ENCODE data around the gene PTPN1.
A peak's percentile ranks its signal among the peaks of the same experiment; 100 is the strongest.

PTPN1 gene

DNA sequence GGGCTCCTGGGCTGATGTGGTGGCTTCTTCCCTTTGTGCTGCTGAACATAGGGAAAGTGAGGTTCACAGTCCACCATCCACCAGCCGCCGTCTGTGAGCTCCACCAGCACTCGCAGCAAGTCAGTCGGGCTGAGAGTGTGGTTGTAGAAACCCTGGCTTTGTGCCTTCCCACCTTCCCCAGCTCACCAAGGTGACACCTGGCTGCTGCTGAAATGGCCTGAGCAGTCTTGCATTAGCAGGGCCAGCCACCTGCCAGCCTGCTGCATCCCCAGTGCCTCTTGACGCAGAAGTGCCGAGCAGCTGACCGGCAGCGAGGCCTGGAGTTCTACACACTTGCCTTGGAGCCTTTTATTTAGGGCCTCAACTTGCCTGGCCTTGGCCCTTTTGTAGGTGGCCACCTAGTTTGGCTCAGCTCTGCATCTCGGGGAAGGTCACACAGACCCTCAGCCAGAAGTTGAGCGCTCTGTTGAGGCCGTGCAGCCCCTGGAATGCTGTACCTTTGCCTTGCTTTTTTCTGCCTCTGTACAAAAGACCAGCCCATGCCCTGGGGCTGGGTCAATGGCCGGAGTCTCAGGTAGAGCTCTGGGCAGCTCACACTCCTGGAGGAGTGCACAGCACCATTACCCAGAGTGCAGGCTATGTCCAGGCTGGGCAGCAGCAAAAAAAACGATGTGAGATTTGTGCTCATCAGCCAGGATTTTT lies 76.5 kb downstream of the PTPN1 start:
- H3K4me1 Mint-ChIP-seq = peaks cover 33% of the 10 kb centered on the region
- H3K9me3 Mint-ChIP-seq = no peaks in the 10 kb centered on the region
- peaks cover 57% of the 10 kb centered on the region for H3K36me3 Mint-ChIP-seq
- ATAC-seq = no peak
- H3K27me3 Mint-ChIP-seq = no peaks in the 10 kb centered on the region
- no peak overlapping the region for H3K4me3 Mint-ChIP-seq
- H3K27ac Mint-ChIP-seq = no peak overlapping the region

DNA sequence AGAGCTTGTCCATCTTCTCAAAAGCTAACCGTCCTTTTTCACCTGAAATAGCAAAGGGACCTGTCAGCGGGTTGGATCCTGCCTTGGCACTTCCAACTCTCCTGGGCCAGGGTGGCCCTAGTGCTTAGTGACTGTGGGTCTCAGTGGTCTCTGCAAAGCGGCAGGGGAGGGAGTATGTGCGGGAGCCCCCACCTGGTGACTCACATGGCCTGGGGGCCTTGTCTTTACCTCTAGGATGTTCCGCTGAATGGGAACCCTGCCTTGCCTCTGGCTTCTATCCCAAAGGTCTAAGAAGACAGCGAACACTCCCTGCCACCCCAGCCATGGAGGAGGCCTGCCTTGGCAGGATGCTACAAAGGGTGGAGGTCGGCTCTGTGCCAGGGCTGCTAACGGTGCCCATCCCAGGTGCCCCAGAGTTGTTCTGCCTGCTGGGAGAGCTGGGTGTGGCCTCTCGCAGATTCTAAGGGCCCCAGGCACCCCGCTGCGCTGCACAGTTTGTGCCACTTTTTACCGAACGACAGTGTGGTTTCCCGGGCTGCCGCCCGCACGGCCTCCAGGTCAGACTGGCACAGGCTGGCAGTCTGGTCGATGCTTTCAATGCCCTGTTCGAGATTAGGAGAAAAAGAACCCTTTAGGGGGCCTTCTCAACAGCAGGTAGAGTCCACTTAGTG lies 77.2 kb downstream of the PTPN1 start:
- H3K36me3 Mint-ChIP-seq = peaks cover 50% of the 10 kb centered on the region
- no peaks in the 10 kb centered on the region for H3K9me3 Mint-ChIP-seq
- ATAC-seq = no peak
- no peak overlapping the region for H3K4me3 Mint-ChIP-seq
- H3K27me3 Mint-ChIP-seq = no peaks in the 10 kb centered on the region
- peaks cover 25% of the 10 kb centered on the region for H3K4me1 Mint-ChIP-seq
- peak overlapping the region; percentile 3 for H3K27ac Mint-ChIP-seq

DNA sequence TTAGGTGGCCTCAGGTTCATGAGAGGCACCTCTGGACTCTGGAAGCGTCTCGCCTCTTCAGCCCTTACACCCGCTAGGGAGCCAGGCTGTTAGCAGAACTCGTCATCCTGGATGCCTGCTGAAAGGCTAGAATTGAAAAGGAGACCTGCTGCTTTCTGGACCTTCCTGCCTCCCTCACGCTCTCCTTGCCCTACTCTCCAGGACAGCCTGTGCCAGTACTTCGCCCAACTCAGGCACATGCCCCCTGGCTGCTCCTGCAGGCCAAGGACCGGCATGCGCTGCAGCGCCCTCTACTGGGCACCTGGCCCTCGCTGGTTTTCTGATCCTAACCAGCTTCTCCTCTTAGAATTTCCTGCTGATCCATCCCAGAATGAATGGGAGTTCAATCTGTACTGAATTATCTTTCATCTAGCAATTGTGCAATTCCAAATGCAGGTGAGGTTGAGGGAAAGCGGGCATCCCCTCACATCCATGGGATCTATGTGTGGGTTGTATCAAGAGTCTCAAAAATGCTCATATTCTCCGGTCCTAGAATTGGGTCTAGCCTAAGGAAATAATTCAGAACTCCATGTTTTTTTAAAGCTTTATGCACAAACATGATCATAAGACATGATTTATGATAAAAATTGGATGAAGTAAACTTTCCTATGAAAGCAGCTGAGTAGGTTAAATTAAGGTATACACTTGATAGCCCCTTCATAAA lies 78.0 kb downstream of the PTPN1 start:
- H3K4me3 Mint-ChIP-seq = no peak overlapping the region
- H3K27me3 Mint-ChIP-seq = no peaks in the 10 kb centered on the region
- H3K27ac Mint-ChIP-seq = peak overlapping the region; percentile 3
- peaks cover 18% of the 10 kb centered on the region for H3K4me1 Mint-ChIP-seq
- H3K36me3 Mint-ChIP-seq = peaks cover 43% of the 10 kb centered on the region
- no peaks in the 10 kb centered on the region for H3K9me3 Mint-ChIP-seq
- peak; percentile 60 for ATAC-seq

DNA sequence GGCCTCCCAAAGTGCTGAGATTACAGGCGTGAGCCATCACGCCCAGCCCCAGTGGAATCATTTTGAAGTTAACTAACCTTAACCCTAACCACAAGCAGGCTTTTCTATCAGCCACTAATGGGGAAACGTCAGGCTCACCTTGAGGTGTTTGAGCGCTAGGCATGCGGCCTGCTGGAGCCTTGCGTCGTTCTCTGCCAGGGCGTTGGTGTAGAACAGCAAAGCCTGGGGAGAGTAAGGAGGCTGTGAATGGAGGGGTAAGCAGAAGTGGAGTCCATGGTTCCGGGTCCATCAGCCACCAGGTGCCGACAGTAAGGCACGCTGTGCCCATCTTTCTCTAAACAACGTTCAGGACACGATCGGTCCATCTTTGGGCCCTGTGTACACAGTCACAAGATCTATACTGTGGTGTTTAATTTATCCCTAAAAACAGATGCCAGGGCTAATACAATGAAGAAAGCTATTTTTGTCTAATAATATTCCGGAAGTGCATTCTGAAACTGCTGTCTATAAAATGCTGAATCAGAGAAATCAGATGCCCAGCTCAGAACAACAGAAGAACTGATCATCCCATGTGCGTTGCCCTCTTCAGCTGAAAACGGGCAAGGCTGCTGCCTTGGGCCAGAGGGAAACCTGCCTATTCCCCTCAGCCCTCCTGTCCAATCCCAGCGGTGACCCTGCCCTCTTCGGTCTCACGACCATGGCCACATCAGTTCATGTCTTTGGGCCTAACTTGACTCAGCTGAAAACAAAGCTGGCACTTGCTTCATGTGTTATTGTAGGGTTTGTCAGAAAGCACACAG lies 79.6 kb downstream of the PTPN1 start:
- ATAC-seq = no peak
- peaks cover 33% of the 10 kb centered on the region for H3K36me3 Mint-ChIP-seq
- no peak overlapping the region for H3K4me3 Mint-ChIP-seq
- H3K9me3 Mint-ChIP-seq = no peaks in the 10 kb centered on the region
- H3K4me1 Mint-ChIP-seq = peaks cover 20% of the 10 kb centered on the region
- peak overlapping the region; percentile 14 for H3K27ac Mint-ChIP-seq
- H3K27me3 Mint-ChIP-seq = no peaks in the 10 kb centered on the region

DNA sequence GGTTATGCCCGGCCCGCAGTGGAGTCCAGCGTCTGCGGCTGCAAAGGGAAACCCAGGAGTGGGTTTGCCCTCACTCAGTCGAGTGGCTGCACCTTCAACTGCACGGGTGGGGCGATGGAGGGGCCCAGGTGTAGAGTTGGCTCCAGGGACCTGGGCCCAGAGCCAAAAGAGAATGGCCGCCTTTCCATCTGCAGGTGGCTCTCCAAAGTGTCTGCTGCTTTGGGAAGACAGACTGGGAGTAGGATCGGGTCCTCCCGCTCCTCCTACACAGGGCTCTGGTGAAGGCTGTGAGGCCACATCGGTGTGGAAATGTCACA lies 80.1 kb downstream of the PTPN1 start:
- no peak overlapping the region for H3K4me3 Mint-ChIP-seq
- H3K4me1 Mint-ChIP-seq = peaks cover 21% of the 10 kb centered on the region
- H3K36me3 Mint-ChIP-seq = peaks cover 28% of the 10 kb centered on the region
- H3K9me3 Mint-ChIP-seq = no peaks in the 10 kb centered on the region
- no peak for ATAC-seq
- no peaks in the 10 kb centered on the region for H3K27me3 Mint-ChIP-seq
- peak overlapping the region; percentile 14 for H3K27ac Mint-ChIP-seq

DNA sequence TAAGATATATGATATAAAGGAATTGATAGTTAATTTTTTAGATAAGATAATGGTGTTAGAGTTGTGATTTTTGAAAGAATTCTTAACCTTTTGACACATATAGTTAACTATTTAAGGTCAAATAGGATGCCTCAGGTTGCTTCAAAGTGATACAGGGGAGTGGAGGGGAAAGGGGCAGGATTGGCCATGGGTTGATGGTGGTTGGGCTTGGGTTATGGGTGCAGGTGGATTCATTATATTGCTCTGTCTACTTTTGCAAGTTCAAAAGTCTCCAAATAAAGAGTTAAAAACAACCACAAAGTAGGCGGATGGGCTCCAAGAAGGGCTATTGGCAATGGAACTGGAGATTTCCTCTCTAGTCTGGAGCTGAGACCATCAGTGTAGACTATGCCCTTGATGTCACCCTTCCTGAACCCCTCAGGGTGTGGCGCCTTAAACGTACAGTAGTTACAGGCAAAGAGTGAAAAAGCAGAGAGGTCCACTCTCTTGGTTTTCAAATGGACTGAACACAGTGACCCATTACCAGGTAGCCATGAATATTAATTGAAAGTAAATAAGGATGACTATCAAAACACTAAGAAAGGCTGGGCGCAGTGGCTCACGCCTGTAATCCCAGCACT lies 81.2 kb downstream of the PTPN1 start:
- Mint-ChIP-seq H3K36me3 (peaks cover 17% of the 10 kb centered on the region), H3K4me3 (no peak overlapping the region), H3K27ac (no peak overlapping the region), H3K9me3 (no peaks in the 10 kb centered on the region), H3K4me1 (peaks cover 30% of the 10 kb centered on the region), H3K27me3 (no peaks in the 10 kb centered on the region)
- ATAC-seq = no peak

DNA sequence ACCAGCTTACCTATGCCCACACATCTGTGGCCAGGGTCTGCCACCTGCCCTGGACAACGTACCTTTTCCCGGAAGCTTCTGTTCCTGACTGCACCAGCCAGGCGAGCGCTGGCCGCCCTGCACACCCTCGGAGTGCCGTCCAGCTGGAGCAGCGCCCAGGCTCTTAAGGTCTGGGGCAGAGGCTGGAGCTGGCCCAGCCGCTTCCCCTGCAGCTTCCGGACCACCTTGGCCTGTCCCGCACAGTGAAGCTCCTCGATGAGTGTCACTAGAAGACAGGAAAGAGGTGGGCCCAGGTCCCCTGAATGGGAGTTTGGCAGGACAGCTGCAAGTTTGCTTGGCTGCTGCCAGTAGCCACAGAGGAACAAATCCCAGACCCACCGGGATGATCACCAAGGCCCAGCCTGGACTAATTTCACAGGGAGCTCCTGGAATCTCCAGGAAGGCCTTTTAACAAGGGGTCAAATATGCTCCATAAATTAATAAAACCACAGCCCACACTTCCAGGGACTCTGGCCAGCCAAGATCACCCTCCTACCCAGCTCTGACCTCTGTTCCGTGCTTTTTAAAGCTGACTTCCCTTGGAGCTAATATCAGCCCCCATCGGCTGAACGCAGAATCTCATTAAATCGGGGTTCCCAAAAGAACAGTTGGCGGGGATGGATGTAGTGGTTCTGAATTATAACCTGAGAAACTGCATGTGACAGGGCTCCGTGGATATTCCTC lies 82.3 kb downstream of the PTPN1 start:
- H3K27ac Mint-ChIP-seq = no peak overlapping the region
- H3K9me3 Mint-ChIP-seq = no peaks in the 10 kb centered on the region
- ATAC-seq = no peak
- H3K36me3 Mint-ChIP-seq = peaks cover 6% of the 10 kb centered on the region
- no peak overlapping the region for H3K4me3 Mint-ChIP-seq
- peaks cover 40% of the 10 kb centered on the region for H3K4me1 Mint-ChIP-seq
- H3K27me3 Mint-ChIP-seq = no peaks in the 10 kb centered on the region

DNA sequence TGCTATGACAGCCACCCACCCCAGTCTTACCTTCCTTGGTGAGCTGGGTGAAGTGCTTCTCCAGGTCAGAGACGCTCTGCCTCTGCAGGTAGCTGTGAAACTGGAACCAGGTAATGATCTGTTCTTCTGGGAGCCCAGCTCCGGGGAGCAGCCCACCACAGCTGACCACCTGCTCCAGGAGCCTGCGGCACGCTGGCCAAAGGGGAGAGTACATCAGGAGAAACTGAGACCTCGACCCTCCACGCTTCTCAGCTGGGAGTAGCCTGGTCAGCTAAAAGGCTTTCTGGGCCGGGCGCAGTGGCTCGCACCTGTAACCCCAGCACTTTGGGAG lies 82.8 kb downstream of the PTPN1 start:
- no peaks in the 10 kb centered on the region for H3K9me3 Mint-ChIP-seq
- ATAC-seq = no peak
- H3K27me3 Mint-ChIP-seq = no peaks in the 10 kb centered on the region
- no peak overlapping the region for H3K27ac Mint-ChIP-seq
- peaks cover 42% of the 10 kb centered on the region for H3K4me1 Mint-ChIP-seq
- H3K4me3 Mint-ChIP-seq = no peak overlapping the region
- H3K36me3 Mint-ChIP-seq = peaks cover 4% of the 10 kb centered on the region

DNA sequence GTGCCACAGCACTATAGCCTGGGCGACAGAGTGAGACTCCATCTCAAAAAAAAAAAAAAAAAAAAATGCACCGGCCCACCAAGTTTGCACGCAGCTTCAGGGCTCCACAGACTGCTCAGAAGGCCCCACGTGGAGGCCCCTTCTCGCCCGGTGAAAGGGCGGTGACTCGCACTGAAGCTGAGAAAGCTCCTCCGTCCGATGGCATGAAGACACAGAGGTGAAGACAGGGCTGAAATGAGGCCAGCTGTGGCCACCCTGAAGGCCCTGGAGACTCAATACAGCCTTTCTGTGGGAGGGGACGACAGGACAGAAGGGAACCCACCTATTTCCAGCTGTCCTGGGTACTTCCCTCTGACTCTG lies 84.0 kb downstream of the PTPN1 start:
- Mint-ChIP-seq H3K27me3 (no peaks in the 10 kb centered on the region), H3K27ac (no peak overlapping the region), H3K9me3 (no peaks in the 10 kb centered on the region), H3K36me3 (no peaks in the 10 kb centered on the region), H3K4me1 (peaks cover 38% of the 10 kb centered on the region), H3K4me3 (no peak overlapping the region)
- ATAC-seq = peak; percentile 28

DNA sequence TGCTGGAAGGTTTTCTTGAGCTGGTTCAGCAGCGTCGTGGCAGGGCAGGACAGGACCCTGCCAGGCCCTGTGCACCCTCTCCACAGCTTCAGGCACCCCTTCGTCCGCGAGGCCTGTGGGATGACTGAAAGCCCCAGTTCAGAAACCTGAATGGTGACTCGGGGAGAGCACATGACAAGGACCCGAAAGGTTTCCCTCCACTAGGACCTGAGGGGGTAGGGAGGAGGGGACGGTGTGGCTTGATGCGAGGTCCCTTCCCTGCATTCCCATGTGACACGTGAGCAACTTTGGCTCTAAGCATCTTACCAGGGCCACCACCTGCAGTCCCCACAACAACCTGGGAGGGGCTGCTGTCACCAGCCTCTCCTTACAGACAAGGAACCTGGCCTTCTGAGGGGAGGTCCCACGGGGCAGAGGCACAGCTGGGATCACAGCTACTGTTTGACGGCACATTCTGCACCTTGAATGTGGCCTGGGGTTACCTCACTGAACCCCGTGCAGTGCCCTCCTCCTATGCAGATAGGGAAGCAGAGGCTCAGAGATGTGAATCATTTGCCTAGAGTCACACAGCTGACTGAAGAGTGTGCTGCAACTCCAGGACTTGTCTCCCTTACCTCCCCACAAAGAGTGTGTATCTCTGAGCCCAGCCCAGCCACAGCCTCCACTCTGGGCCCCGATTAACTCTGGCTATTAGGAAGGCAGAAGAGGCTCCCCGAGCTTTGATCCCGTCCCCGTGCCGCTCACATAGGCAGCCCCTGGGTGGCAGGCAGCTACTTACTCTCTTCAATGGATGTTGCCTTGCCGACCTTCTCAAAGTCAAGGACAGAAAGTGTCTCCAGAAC lies 84.6 kb downstream of the PTPN1 start:
- Mint-ChIP-seq H3K9me3 (no peaks in the 10 kb centered on the region), H3K27me3 (peaks cover 1% of the 10 kb centered on the region), H3K4me1 (peaks cover 39% of the 10 kb centered on the region), H3K4me3 (no peak overlapping the region), H3K27ac (peak overlapping the region; percentile 75), H3K36me3 (no peaks in the 10 kb centered on the region)
- peak; percentile 65 for ATAC-seq

DNA sequence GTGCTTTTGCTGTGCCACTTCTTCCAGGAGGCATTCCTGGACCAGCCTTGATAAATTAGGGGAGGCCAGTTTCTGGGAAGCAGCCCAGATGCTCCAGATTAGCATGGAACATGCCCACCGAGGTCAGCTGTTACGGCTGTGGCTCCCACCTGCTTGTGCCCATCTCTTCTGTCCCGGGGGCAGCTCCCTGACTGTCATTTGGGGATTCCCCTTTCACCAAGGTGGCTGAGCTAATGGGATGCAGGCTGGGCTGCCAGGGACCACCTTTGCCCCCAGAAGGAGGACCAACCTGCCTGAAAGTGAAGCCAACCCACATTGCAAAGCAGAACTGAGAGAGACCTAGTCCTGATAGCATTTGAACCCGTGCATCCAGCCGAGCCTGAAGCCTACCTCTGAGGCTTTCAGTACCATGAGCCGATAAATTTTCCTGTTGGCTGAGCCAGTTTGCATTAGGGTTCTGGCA lies 85.3 kb downstream of the PTPN1 start:
- Mint-ChIP-seq H3K36me3 (no peaks in the 10 kb centered on the region), H3K4me3 (peak overlapping the region; percentile 16), H3K27me3 (peaks cover 8% of the 10 kb centered on the region), H3K9me3 (no peaks in the 10 kb centered on the region), H3K27ac (peak overlapping the region; percentile 75), H3K4me1 (peaks cover 46% of the 10 kb centered on the region)
- peak; percentile 35 for ATAC-seq

DNA sequence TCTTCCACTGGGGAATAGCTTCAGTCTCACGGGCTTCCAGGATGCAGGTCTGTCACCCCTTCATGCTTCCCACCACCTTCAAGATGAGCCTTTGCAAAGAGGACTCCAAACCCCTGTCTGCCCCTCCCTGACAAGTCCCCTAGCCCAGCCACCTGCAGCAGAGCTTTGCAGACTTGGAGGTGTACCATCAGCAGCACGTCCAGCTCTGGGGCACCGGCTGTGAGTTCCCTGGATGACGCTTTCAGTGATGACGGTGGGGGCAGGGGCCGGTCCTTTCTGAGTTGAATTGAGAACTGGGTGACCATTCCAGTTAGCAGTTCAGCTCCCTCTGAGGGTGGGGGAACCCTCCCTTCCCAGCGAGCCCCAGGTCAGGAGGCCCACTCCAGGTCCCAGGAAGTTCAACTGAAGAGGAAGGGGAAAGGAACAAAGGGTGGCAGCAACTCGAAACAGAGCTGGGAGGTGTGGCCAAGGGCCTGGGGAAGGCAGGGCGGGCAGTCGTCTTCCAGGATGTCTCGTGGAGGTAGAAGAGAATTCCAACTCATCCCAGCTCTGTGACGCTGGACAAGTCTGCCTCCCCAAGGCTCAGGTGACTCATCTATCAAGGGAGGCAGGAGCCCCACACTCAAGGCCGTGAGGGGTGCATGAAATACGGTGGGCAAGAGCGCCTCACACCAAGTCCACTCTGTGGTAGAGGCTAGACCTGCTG lies 86.0 kb downstream of the PTPN1 start:
- Mint-ChIP-seq H3K27ac (peak overlapping the region; percentile 75), H3K9me3 (no peaks in the 10 kb centered on the region), H3K27me3 (peaks cover 15% of the 10 kb centered on the region), H3K4me3 (peak overlapping the region; percentile 53), H3K4me1 (peaks cover 52% of the 10 kb centered on the region), H3K36me3 (no peaks in the 10 kb centered on the region)
- no peak for ATAC-seq

DNA sequence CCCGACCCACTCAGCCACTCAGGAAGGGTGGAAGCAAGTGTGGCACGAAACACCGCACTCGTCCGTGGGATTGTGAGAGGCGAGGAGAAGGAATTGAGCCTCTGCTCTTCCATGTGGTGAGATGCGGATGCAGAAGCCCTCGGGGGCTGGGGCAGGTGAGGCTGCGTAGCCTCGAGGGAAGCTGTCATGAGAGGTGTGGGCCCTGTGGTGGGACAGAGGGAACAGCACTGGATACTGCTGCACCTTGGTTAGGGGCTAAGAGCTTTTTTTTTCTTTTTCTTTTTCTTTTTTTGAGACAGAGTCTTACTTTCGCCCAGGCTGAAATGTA lies 86.5 kb downstream of the PTPN1 start:
- H3K27me3 Mint-ChIP-seq = peaks cover 16% of the 10 kb centered on the region
- H3K27ac Mint-ChIP-seq = peak overlapping the region; percentile 75
- ATAC-seq = no peak
- peak overlapping the region; percentile 53 for H3K4me3 Mint-ChIP-seq
- H3K36me3 Mint-ChIP-seq = no peaks in the 10 kb centered on the region
- H3K4me1 Mint-ChIP-seq = peaks cover 52% of the 10 kb centered on the region
- no peaks in the 10 kb centered on the region for H3K9me3 Mint-ChIP-seq
